Germinal center (tissue), 1 donor: ENCODE measurements around the gene GHR.
A peak's percentile ranks its signal among the peaks of the same experiment; 100 is the strongest.
"Not testable (repeated sequence)": the region's sequence is repeated elsewhere in the genome, so short reads cannot be mapped to it uniquely, and the experiment has no call there.

Experiments
- DNase-seq: peaks from one replicate; pipeline ENCODE4 v3.0.0; 2012; ENCODE audit warnings: mixed read lengths, low spot score

GHR gene

DNA sequence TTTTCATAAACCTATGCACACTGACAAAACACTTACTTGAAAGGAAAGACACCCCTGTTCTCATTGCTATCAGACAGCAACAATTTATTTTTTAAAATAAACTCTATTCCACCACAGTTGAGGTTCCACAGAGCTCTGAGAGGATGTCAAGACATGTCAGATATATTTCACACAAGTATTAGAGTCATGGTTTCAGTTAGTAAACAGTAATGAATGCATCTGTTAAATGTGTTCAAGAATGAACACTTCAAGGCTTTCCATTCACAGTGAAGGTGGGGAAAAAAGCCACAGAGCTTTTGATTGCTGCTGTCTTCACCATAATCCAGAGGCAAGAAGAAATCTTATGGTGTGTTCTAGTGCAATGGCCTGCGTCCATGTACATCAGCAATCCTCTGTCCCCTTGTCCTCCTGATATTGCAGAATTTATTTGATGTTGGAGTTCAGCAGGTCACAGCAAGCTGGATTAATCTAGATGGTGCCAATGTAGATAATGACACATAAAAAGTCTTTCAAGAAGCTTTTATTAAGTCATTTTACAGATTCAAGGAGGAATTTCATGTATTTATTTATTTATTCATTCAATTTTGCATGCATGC lies 146.8 kb downstream of the GHR start:
- no peak for DNase-seq

DNA sequence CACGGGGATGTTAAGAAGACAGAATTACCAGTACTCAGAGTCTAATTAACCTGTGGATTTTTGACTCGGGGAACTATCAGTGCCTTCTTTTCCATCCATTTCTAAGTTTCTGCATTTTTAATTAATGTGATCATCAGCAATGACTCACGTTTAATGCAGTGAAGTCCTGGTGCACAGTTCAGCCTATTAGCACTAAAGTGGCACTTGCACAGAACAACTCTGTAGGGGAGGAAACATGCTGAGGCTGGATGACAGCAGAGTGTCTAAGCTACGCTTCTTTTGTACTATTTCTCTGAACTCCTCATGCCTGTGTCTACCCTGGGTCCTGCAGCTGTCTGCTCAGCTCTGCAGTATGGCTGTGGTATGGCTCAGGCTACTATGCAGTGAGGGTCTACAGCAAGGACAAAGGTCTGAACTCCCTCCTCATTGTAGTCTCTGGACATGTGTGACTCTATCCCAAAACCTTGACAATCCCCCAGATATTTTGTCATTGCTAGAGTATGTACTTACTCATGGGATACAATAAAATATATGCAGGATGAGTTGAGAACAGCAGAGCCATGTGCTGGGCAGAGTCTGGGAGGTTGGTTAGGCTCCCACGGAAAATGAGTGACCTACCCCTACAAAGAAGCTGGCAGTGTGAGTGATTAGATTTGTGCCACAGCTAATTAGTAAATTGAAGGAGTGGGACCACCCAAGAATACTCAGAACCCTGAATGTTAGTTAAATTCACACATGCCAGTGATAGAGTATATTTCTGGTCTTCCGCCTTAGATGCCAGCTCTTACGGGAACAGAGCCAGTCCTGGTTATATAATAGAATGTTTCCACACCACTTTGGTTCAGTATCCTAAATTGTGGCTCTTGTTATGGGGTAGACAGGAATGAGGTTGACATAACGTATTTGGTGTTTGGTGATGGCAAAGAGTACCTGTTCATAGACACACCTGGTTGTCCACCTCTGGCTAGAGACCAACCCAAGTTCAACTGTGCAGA lies 148.0 kb downstream of the GHR start:
- no peak for DNase-seq

GRCh38 chr5:42572313-42572712 lies 149.1 kb downstream of the GHR start:
- DNase-seq, result no peak

GRCh38 chr5:42573386-42573785 lies 150.1 kb downstream of the GHR start:
- no peak for DNase-seq

DNA sequence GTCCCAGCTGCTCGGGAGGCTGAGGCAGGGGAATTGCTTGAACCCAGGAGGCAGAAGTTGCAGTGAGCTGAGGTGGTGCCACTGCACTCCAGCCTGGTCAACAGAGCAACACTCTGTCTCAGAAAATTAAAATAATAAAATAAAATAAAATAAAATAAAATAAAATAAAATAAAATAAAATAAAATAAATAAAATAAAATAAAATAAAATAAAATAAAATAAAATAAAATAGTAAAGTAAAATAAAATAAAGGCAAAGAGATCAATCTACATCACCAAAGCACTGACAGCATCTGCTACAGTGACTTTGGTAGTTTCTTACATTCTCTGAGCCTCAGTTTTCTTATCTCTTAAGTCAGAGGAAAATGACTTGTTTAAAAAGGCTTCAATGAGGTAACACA lies 152.7 kb downstream of the GHR start:
- not testable (repeated sequence) for DNase-seq

DNA sequence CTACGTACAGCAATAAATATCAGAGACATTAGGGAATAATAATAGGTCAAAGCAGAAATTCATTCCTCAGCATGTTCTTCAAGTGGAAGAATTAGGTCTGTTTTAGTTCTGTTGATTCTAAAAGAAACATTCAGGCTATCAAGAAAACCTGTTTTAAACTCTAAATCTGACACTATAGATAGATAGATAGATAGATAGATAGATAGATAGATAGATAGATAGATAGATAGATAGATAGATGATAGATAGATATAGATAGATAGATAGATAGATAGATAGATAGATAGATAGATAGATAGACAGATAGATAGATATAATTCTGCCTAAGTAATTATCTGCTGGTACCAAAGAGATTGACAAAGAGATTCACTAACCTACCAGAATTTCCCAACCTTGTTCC lies 155.7 kb downstream of the GHR start:
- not testable (repeated sequence) for DNase-seq

DNA sequence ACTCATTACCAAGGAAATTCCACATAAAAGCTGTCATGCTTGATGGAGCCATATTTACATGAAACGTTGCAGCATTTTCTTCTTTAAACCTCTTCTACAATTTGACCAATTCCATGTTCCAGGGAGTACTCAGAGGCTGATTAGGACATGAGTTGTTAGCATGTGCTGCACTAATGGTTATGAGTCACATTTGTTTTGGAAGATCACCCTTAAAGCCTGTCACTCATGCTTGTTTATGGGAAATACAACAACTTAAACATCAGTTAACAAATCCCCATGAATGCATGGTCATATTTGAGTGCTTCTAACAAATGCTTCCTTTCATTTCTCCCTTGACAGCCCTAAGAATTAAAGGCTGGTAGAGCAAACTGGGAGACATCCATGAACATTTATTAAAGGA lies 156.1 kb downstream of the GHR start:
- DNase-seq, result no peak

DNA sequence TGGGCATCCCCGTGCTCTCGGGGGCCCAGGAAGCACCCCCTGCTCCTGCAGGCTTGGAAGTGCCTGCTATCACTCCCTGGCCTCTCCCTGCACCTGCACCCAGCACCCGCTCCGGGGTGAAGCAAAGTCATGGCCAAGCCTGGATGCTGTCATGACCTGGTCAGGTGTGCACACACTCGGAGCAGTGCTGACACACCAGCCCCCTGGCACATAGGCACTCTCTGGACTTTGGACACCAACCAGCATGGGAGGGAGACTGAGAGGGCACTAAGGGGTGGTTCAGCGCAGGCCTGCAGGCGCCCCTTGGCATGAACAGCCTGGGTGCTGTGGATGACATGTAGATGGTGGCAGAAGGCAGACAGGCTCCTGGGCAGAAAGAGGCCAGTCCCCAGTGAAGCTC lies 158.6 kb downstream of the GHR start:
- no peak for DNase-seq

DNA sequence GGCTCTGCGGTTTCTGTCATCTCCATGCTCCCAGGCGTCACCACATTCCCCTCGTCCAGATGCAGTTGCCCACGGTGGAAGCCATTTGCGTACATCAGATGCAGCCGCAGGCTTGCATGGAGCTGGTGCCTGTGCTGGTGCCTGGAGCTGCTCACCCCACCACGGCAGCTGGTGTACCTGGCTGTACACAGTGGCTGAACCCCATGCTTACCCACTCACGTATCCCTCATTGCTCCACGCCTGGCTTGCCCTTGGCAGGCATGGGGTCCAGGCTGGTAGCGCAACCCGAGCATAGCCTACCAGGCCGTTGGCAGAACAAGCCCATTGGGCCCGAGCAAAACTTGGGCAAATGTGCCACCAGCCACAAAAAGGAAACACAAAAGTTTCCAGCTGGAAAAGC lies 159.5 kb downstream of the GHR start:
- no peak for DNase-seq

GRCh38 chr5:42583322-42583721 lies 160.1 kb downstream of the GHR start:
- peak; percentile 48 for DNase-seq

- DNase-seq, result no peak
Observed at GRCh38 chr5:42586625-42587024, 163.4 kb downstream of the GHR start.

GRCh38 chr5:42587096-42587723 lies 164.0 kb downstream of the GHR start:
- DNase-seq, result no peak

DNA sequence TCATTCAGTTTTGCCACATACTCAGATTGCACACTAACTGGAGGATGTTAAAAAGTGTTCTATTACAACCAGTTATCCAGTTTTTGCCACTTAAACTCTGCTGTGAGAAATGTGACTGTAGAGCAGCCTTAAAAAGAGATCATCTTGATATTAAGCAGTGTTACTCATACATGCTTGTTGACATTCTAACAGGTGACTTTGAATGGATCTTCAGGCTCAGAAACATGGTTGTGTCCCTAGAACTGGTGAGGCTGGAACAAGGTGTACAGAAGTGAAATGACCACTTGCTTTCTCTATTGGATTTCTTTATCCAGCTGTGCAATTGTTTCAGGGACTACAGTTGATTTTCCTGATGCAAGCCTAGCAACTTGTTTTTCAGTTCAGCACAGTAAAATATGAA lies 167.3 kb downstream of the GHR start:
- no peak for DNase-seq

DNA sequence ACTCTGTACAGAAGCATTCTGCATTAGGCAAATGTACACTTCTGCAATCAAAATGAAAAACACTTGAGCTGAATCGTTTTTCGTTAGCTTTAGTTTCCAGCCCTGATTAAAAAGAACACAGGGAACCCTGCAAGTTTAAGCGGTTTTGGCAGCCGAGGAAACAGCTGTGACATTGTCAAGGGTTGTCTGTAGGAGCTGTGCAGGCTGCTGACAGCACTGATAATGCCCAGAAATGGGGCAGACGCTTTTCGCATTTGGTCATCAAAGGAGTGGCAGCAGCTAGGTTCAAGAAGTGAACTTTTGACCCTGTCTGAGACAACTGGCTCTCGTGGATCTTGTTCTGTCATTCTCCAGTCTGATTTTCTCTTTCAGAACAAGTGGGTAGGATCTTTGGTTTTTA lies 167.8 kb downstream of the GHR start:
- no peak for DNase-seq

DNA sequence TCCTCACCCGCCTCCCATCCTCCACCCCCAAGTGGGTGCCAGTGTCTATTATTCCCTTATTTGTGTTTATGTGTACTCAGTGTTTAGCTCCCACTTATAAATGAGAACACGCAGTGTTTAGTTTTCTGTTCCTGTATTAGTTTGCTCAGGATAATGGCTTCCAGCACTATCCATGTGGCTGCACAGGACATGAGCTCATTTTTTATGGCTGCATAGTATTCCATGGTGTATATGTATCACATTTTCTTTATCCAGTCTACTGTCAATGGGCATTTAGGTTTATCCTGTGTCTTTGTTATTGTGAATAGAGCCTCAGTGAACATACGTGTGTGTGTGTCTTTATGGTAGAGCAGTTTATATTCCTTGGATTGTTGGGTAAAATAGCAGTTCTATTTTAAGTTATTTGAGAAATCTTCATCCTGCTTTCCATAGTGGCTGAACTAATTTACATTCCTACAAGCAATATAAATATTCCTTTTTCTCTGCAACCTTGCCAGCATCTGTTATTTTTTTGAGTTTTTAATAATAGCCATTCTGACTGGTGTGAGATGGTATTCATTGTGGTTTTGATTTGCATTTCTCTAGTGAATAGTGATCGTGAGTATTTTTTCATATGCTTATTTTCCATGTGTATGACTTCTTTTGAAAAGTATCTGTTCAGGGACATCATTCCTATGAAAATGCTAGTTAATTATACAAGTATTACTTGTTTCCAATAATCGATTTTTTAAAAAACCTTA lies 169.3 kb downstream of the GHR start:
- no peak for DNase-seq

DNA sequence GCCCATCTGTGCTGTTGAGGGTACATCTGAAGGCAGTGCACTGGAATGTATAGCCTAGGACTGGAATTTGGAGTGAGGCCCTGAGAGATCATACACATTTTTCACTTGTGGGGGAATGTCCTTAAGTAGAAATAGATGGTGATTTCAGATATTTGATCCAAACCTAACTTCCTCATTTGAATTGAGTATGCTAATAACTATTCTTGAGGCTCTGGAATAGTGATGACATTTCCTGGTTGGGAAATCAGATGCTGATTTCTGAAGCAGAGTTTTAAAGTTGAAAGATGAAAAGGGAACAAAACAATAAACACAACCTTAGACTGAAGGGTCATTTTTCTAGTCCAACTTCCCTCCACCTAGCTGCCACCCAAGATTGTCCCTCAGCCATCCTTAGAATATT lies 170.4 kb downstream of the GHR start:
- DNase-seq, result no peak

GRCh38 chr5:42595597-42595996 lies 172.4 kb downstream of the GHR start:
- no peak for DNase-seq

GRCh38 chr5:42596817-42597216 lies 173.6 kb downstream of the GHR start:
- no peak for DNase-seq

DNA sequence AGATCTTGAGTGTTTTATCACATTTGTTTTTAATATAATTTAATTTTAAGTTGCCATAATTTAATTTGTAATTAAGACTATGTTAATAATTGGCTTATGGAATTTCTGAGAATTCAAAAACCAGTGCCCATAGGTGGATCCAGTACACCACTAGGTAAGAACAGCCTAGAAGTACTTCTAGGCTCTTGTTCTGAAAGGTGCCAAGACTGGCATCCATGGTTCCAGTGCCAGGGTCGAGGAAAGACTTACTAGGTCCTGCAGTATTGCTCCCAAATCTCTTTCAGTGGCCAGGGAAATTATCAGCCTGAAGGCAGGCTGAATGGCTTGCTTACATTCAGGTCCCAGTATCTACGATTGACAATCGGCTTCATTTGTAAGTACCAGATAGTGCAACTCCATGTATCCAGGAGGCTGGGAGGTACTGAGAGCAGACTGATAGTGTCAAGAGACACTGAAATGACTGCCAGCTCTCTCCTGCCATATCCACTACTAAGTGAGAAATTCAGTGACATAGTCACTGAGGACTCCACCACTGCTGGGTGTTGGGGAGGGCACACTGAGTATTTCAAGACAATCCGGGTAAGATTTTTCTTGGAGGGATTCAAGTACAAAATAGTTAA lies 174.2 kb downstream of the GHR start:
- no peak for DNase-seq

GRCh38 chr5:42598311-42598710 lies 175.1 kb downstream of the GHR start:
- no peak for DNase-seq

GRCh38 chr5:42599106-42599505 lies 175.9 kb downstream of the GHR start:
- no peak for DNase-seq

GRCh38 chr5:42600441-42600840 lies 177.2 kb downstream of the GHR start:
- DNase-seq, result no peak
